Measurements from ENCODE around the gene WFDC5.

GRCh38 chr20:45096781-45097180 lies 18.2 kb downstream of the WFDC5 start:
- no peak for TF ChIP-seq CTCF (IDR thresholded peaks at IDR 0.05; ENCODE audit: insufficient read depth, low read length, poor library complexity, severe bottlenecking)
- no peak for TF ChIP-seq EZH2phosphoT487 (conservative IDR thresholded peaks at IDR 0.05; ENCODE audit: low read length)

Measured in SU-DHL-6 (cell line).